ENCODE data around the gene DAAM1. TPM values are rescaled to one million over a fixed set of nuclear protein-coding genes. Genes with fewer than 3 reads are reported as not detected.

The DAAM1 gene
- polyA plus RNA-seq, 3 donors: 3.2 to 6.3 (median 4.4) TPM

GRCh38 chr14:59273737-59274136 lies 85.3 kb downstream of the DAAM1 start:
- no peak for TF ChIP-seq CTCF (IDR thresholded peaks at IDR 0.05)
- Mint-ChIP-seq H3K36me3 (peaks cover 6 to 9% of the 10 kb centered on the region in 2 donors), H3K27me3 (ENCODE audit: low read depth in 3 of 3) (no peaks in the 10 kb centered on the region), H3K4me3 (no peak overlapping the region), H3K4me1 (peaks cover 17% of the 10 kb centered on the region), H3K27ac (no peak overlapping the region), H3K9me3 (no peaks in the 10 kb centered on the region)
- Histone ChIP-seq H3K9ac (ENCODE audit: insufficient read depth, low read length, poor library complexity, severe bottlenecking) (no peak overlapping the region), H3K9me3 (replicated peaks in 1 of 2; ENCODE audit: control insufficient read depth in 1 of 2, insufficient read depth in 1 of 2, low read length in 2 of 2) (no peaks in the 10 kb centered on the region), H3K36me3 (replicated peaks in 1 of 2; ENCODE audit: control insufficient read depth in 1 of 2, insufficient read depth in 2 of 2, low read length in 2 of 2) (no peaks in the 10 kb centered on the region), H4K20me1 (ENCODE audit: insufficient read depth, low read length) (no peaks in the 10 kb centered on the region), H2AFZ (ENCODE audit: insufficient read depth, low read depth, low read length, poor library complexity, severe bottlenecking) (no peak overlapping the region), H3K4me3 (replicated peaks in 1 of 3; ENCODE audit: low read depth in 2 of 3, low read length in 3 of 3) (no peak overlapping the region), H3K79me2 (ENCODE audit: insufficient read depth, low read length) (no peaks in the 10 kb centered on the region), H3K4me1 (ENCODE audit: control insufficient read depth in 1 of 2, insufficient read depth in 2 of 2, low read length in 2 of 2) (no peaks in the 10 kb centered on the region), H3K27ac (ENCODE audit: low read depth in 1 of 2, low read length in 2 of 2) (no peak overlapping the region), H3K27me3 (ENCODE audit: control insufficient read depth in 2 of 2, insufficient read depth in 2 of 2, low read length in 2 of 2) (no peaks in the 10 kb centered on the region), H3K4me2 (replicated peaks; ENCODE audit: extremely low read depth, low read length, poor library complexity, severe bottlenecking) (no peak overlapping the region)
- no peak for DNase-seq
- intact Hi-C loops (cut with micrococcal nuclease): no loop called here
- WGBS (ENCODE audit: insufficient coverage): no CpG with 5 or more reads among the region's 4 CpGs

GRCh38 chr14:59274991-59275391 lies 86.5 kb downstream of the DAAM1 start:
- H3K27ac Mint-ChIP-seq: no peak overlapping the region
- no peak for TF ChIP-seq CTCF (IDR thresholded peaks at IDR 0.05)
- no peak overlapping the region for H3K4me3 ChIP-seq (replicated peaks in 1 of 3; ENCODE audit: low read depth in 2 of 3, low read length in 3 of 3)
- no peaks in the 10 kb centered on the region for H3K36me3 ChIP-seq (replicated peaks in 1 of 2; ENCODE audit: control insufficient read depth in 1 of 2, insufficient read depth in 2 of 2, low read length in 2 of 2)
- no peaks in the 10 kb centered on the region for H3K27me3 ChIP-seq (ENCODE audit: control insufficient read depth in 2 of 2, insufficient read depth in 2 of 2, low read length in 2 of 2)
- peaks cover 17% of the 10 kb centered on the region for H3K4me1 Mint-ChIP-seq
- H4K20me1 ChIP-seq (ENCODE audit: insufficient read depth, low read length): no peaks in the 10 kb centered on the region
- no peaks in the 10 kb centered on the region for H3K4me1 ChIP-seq (ENCODE audit: control insufficient read depth in 1 of 2, insufficient read depth in 2 of 2, low read length in 2 of 2)
- no peaks in the 10 kb centered on the region for H3K79me2 ChIP-seq (ENCODE audit: insufficient read depth, low read length)
- no peaks in the 10 kb centered on the region for H3K9me3 ChIP-seq (replicated peaks in 1 of 2; ENCODE audit: control insufficient read depth in 1 of 2, insufficient read depth in 1 of 2, low read length in 2 of 2)
- no peak overlapping the region for H3K4me2 ChIP-seq (replicated peaks; ENCODE audit: extremely low read depth, low read length, poor library complexity, severe bottlenecking)
- H3K27me3 Mint-ChIP-seq (ENCODE audit: low read depth in 3 of 3): no peaks in the 10 kb centered on the region
- DNase-seq: no peak
- intact Hi-C loops (cut with micrococcal nuclease): no loop called here
- H3K9ac ChIP-seq (ENCODE audit: insufficient read depth, low read length, poor library complexity, severe bottlenecking): no peak overlapping the region
- no peaks in the 10 kb centered on the region for H3K36me3 Mint-ChIP-seq
- no peaks in the 10 kb centered on the region for H3K9me3 Mint-ChIP-seq
- 100% methylated on average over 1 of the region's 3 CpGs for WGBS (ENCODE audit: insufficient coverage)
- H3K4me3 Mint-ChIP-seq: no peak overlapping the region
- H3K27ac ChIP-seq (ENCODE audit: low read depth in 1 of 2, low read length in 2 of 2): no peak overlapping the region
- H2AFZ ChIP-seq (ENCODE audit: insufficient read depth, low read depth, low read length, poor library complexity, severe bottlenecking): no peak overlapping the region
